ENCODE measurements around the gene KRTAP10-12. TPM values are rescaled to one million over a fixed set of nuclear protein-coding genes. Genes with fewer than 3 reads are reported as not detected.
"Not testable (repeated sequence)": the region's sequence is repeated elsewhere in the genome, so short reads cannot be mapped to it uniquely, and the experiment has no call there.

KRTAP10-12 gene
- total and polyA plus RNA-seq, 10 of the 15 experiments (the other 5 are each of a cell fraction or from before 2014, with no cell fraction given) = not detected

DNA sequence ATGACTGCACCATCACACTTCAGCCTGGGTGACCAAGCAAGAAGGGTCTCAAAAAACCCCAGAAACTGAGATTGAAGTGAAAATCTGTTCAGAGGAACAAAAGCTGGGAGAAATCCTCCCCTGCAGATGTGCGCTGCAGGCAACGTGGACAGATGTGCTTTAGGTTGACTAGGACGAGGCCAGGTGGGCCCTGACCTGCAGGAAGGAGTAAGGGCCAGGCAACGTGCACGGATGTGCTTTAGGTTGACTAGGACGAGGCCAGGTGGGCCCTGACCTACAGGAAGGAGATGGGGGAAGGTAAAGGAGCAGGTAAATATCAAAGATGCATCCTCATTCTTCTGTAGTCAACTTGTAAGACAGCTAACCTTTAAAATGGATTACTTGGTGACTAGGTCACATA, 12.5 kb upstream of the KRTAP10-12 start:
- intact Hi-C loops (cut with micrococcal nuclease; ENCODE audit: unreplicated experiment) = no loop called here
- Histone ChIP-seq H3K4me2 (ENCODE audit: control insufficient read depth, insufficient read depth) (no peak overlapping the region), H3K27me3 (replicated peaks in 1 of 2; ENCODE audit: control insufficient read depth in 2 of 2, insufficient read depth in 2 of 2, low read length in 1 of 2) (peaks cover 0 to 1% of the 10 kb centered on the region in 2 experiments; a peak in 2 of 4 replicates), H4K20me1 (ENCODE audit: control insufficient read depth, insufficient read depth) (no peaks in the 10 kb centered on the region), H3K9ac (ENCODE audit: control insufficient read depth, insufficient read depth, low read length) (no peak overlapping the region), H2AFZ (ENCODE audit: control insufficient read depth, low read depth, low read length) (no peak overlapping the region), H3K4me1 (ENCODE audit: control insufficient read depth, insufficient read depth, low read length) (no peaks in the 10 kb centered on the region; the same call in 1 of the 2 replicates), H3K9me3 (replicated peaks; ENCODE audit: control insufficient read depth, insufficient read depth, low read length) (no peaks in the 10 kb centered on the region), H3K27ac (ENCODE audit: control insufficient read depth, insufficient read depth) (no peak overlapping the region), H3K79me2 (ENCODE audit: control insufficient read depth, insufficient read depth, low read length) (no peaks in the 10 kb centered on the region), H3K4me3 (no peak overlapping the region), H3K36me3 (ENCODE audit: control insufficient read depth in 2 of 2, insufficient read depth in 2 of 2, low read length in 1 of 2) (no peaks in the 10 kb centered on the region)
- DNase-seq (ENCODE audit: low read depth, low spot score) = no peak
- TF ChIP-seq POLR2A (IDR thresholded peaks at IDR 0.05; ENCODE audit: low read depth, low read length) (no peak), ZBED1 (IDR thresholded peaks at IDR 0.05; ENCODE audit: borderline replicate concordance) (no peak), SIX5 (IDR thresholded peaks at IDR 0.05; ENCODE audit: low read depth, low read length, severe bottlenecking) (no peak), SREBF1 (IDR thresholded peaks at IDR 0.05; ENCODE audit: low read length) (no peak), NR2C2 (IDR thresholded peaks at IDR 0.05; ENCODE audit: borderline replicate concordance, control insufficient read depth, insufficient read length, low read depth) (no peak), SMARCA5 (IDR thresholded peaks at IDR 0.05) (no peak)
- TF ChIP-seq, protein P1, sequence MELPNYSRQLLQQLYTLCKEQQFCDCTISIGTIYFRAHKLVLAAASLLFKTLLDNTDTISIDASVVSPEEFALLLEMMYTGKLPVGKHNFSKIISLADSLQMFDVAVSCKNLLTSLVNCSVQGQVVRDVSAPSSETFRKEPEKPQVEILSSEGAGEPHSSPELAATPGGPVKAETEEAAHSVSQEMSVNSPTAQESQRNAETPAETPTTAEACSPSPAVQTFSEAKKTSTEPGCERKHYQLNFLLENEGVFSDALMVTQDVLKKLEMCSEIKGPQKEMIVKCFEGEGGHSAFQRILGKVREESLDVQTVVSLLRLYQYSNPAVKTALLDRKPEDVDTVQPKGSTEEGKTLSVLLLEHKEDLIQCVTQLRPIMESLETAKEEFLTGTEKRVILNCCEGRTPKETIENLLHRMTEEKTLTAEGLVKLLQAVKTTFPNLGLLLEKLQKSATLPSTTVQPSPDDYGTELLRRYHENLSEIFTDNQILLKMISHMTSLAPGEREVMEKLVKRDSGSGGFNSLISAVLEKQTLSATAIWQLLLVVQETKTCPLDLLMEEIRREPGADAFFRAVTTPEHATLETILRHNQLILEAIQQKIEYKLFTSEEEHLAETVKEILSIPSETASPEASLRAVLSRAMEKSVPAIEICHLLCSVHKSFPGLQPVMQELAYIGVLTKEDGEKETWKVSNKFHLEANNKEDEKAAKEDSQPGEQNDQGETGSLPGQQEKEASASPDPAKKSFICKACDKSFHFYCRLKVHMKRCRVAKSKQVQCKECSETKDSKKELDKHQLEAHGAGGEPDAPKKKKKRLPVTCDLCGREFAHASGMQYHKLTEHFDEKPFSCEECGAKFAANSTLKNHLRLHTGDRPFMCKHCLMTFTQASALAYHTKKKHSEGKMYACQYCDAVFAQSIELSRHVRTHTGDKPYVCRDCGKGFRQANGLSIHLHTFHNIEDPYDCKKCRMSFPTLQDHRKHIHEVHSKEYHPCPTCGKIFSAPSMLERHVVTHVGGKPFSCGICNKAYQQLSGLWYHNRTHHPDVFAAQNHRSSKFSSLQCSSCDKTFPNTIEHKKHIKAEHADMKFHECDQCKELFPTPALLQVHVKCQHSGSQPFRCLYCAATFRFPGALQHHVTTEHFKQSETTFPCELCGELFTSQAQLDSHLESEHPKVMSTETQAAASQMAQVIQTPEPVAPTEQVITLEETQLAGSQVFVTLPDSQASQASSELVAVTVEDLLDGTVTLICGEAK (IDR thresholded peaks at IDR 0.05; ENCODE audit: borderline replicate concordance) = no peak
- ChIA-PET SMC1A (ENCODE audit: uncharacterized antibody, unreplicated experiment) (interaction anchor here (1.6 kb wide), 1 partner anchor 108 kb away, joined by 4 read pairs; no protein-coding TSS in a partner anchor), POLR2A (no interaction called here), CTCF (no interaction called here), RAD21 (ENCODE audit: unreplicated experiment) (no interaction called here)
- no peak for FAIRE-seq
- in situ Hi-C loops (cut with MboI) = no loop called here
- no TSS peak for BruUV-seq (replicated peaks)
- ATAC-seq = no peak
- 6% methylated on average over 6 of the region's 6 CpGs for WGBS (ENCODE audit: insufficient coverage, insufficient replicate concordance, low lambda C conversion rate, missing lambda C conversion rate)

DNA sequence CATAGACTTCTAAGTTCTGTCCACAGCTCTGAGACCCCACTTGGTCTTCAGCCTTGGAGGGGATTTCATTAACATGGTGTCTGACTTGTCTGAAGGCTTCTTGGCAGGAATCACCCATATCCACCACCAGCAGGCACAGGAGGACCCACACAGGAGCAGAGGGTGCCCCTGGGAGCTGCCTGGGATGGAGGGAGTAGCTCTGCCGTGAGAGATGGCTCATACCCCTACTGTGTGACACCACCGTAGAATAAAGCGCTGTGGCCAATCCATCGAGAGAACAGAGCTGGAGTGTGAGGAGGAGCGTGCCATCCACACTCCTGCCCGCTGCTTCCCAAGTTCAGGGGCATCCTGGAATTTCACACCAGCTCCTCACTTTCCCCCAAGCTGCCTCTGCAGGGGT, 11.9 kb upstream of the KRTAP10-12 start:
- H2AFZ ChIP-seq (ENCODE audit: control insufficient read depth, low read depth, low read length); H3K4me2 ChIP-seq (ENCODE audit: control insufficient read depth, insufficient read depth); ATAC-seq; H4K20me1 ChIP-seq (ENCODE audit: control insufficient read depth, insufficient read depth); in situ Hi-C loops (cut with MboI); H3K27ac ChIP-seq (ENCODE audit: control insufficient read depth, insufficient read depth); intact Hi-C loops (cut with micrococcal nuclease; ENCODE audit: unreplicated experiment); H3K9ac ChIP-seq (ENCODE audit: control insufficient read depth, insufficient read depth, low read length); H3K36me3 ChIP-seq (ENCODE audit: control insufficient read depth in 2 of 2, insufficient read depth in 2 of 2, low read length in 1 of 2); H3K79me2 ChIP-seq (ENCODE audit: control insufficient read depth, insufficient read depth, low read length); POLR2A ChIA-PET; RAD21 ChIA-PET (ENCODE audit: unreplicated experiment); FAIRE-seq; DNase-seq (ENCODE audit: low read depth, low spot score); H3K4me3 ChIP-seq; SMC1A ChIA-PET (ENCODE audit: uncharacterized antibody, unreplicated experiment); H3K4me1 ChIP-seq (ENCODE audit: control insufficient read depth, insufficient read depth, low read length); BruUV-seq (replicated peaks); H3K9me3 ChIP-seq (replicated peaks; ENCODE audit: control insufficient read depth, insufficient read depth, low read length); H3K27me3 ChIP-seq (replicated peaks in 1 of 2; ENCODE audit: control insufficient read depth in 2 of 2, insufficient read depth in 2 of 2, low read length in 1 of 2): not testable (repeated sequence)
- 48% methylated on average over 6 of the region's 6 CpGs for WGBS (ENCODE audit: insufficient coverage, insufficient replicate concordance, low lambda C conversion rate, missing lambda C conversion rate)
- CTCF ChIA-PET = interaction anchor here (0.7 kb wide), 1 partner anchor 72 kb away, joined by 4 read pairs; no protein-coding TSS in a partner anchor
